GM12865 (cell line): ENCODE results near the gene ARHGEF38.
A peak's percentile ranks its signal among the peaks of the same experiment; 100 is the strongest.

ENCODE experiments used
- DNase-seq: peaks from one replicate; pipeline ENCODE4 v3.0.0; 2010; ENCODE audit warnings: low read depth
- H3K4me3 ChIP-seq: 2 replicates; pipeline ENCODE4 v1.5.1; 2011; ENCODE audit warnings: mild to moderate bottlenecking, low read depth, low read length, control low read depth
- CTCF ChIP-seq: IDR thresholded peaks from 2 replicates; pipeline ENCODE4 v1.5.1; 2011; ENCODE audit warnings: low read length, control low read depth, low read depth, inconsistent platforms; ENCODE audit not compliant: insufficient read depth; ENCODE audit errors: missing control alignments

The ARHGEF38 gene, protein sequence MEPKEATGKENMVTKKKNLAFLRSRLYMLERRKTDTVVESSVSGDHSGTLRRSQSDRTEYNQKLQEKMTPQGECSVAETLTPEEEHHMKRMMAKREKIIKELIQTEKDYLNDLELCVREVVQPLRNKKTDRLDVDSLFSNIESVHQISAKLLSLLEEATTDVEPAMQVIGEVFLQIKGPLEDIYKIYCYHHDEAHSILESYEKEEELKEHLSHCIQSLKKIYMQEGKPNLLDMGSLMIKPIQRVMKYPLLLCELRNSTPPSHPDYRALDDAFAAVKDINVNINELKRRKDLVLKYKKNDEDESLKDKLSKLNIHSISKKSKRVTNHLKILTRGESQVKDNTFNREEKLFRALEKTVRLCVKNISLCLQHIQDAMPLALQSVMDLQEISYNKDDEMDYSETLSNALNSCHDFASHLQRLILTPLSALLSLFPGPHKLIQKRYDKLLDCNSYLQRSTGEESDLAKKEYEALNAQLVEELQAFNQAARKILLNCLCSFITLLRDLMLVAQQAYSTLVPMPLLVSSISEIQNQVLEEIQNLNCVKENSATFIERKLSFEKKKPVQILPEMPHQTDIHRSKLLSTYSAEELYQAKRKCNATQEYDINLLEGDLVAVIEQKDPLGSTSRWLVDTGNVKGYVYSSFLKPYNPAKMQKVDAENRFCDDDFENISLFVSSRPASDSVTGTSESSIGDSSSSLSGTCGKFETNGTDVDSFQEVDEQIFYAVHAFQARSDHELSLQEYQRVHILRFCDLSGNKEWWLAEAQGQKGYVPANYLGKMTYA

DNA sequence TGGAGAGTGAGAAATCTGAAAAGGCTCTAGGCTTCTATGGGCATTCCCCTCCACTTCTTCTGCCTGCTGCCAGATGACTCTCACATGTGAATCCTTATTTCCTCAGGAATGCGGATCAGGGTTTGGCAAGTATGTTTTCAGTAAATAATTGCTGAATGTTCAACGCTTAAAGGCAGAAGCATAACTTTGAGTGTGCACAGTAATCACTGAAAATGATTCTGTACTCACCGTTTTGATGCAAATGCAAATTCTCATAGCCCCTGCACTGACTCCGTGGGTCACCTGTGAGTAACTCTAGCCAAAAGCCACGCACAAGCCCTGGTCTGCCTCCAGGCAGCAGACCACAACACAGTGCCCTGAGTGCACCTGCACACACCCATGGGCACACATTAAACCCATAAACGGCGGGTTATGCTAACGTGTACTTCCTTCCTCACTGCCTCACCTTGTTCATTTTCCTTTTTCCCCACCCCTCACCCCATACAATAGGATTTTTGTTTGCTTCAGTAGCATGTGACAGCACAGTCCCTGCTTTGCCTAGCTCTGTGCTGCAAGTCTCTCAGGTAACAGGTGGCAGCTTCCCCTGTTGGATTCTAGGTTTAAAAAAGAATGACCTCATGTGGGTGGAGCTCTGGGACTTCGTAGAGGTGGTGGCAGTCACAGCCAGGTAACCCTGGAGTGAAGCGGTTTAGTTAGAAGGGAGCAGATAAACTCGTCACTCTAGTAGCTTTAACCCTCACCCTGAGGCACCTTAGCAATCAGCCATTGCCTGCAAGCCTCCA lies at the start of gene ARHGEF38:
Gene ARHGEF38 (plus strand): TSS at position 656 of the 782 bp plus-strand sequence. CDS start 146 bp downstream, outside the sequence.
- H3K4me3 ChIP-seq, result no peak within 1 kb of the TSS
- no peak for TF ChIP-seq CTCF
- DNase-seq, result no peak

- no peak for DNase-seq
- H3K4me3 ChIP-seq, result no peak overlapping the region
- no peak for TF ChIP-seq CTCF
These were observed 48.9 kb upstream of the ARHGEF38 start for GRCh38 chr4:105503484-105503883.

DNA sequence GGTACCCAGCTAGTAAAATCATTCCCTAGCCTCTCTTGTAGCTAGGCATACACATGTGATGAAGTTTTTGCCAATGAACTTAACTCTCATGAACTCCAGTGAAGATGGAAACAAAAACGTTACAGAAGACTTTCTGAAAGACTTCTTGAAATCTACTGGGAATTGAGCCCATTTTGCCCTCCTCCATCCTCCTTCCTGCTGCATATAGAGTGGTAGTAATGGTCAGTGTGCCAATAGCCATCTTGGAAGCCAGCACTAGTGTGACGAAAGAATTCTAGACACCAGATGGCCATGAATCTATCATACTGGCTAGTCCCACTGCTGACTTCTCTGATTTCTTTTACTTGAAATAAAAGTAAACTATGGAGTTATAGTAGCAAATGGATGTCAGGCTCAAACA lies 47.7 kb upstream of the ARHGEF38 start:
- no peak overlapping the region for H3K4me3 ChIP-seq
- no peak for TF ChIP-seq CTCF
- DNase-seq, result no peak

GRCh38 chr4:105509291-105509690 lies 43.1 kb upstream of the ARHGEF38 start:
- no peak for TF ChIP-seq CTCF
- peak; percentile 17 for DNase-seq
- no peak overlapping the region for H3K4me3 ChIP-seq

DNA sequence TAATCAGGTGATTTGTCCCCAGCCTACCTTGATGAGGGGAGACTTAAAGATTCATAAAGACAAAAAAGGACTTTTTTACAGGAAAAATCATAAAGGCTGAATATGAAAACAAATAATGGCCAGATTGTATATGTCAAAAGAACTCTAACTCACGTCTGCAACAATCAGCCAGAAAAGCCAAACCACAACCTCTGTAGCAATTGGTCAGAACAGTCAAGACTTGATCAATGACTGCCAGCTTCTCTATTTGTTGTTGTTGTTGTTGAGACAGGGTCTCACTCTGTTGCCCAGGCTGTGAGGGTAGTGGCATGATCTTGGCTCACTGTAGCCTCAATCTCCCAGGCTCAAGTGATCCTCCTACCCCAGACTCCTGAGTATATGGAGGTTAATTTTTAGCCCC lies 42.7 kb upstream of the ARHGEF38 start:
- H3K4me3 ChIP-seq, result no peak overlapping the region
- no peak for DNase-seq
- TF ChIP-seq CTCF, result no peak

DNA sequence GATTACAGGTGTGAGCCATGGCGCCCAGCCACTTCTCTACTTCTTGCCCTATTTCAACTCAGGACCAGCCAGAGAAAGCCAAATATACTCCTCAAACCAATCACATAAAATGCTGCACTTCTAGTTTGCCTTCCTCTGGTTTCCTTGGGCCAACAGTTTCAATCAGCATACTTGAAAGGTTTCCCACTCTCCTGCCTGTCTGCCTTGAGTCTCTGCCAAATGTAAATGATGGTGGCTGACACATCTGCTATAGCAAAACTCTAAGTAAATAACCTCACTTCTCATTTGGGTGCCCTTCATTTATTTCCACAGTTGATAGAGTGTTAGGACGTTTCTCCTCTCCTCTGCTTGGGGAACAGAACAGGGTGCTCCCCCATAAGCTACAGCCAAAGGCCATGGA lies 42.2 kb upstream of the ARHGEF38 start:
- no peak for TF ChIP-seq CTCF
- no peak overlapping the region for H3K4me3 ChIP-seq
- DNase-seq, result no peak
